Hematopoietic multipotent progenitor cell treated with erythropoietin and hydrocortisone succinate and interleukin-3 and kit ligand, for 17 days (in vitro differentiated cells): ENCODE measurements around the gene TMUB1.
A peak's percentile ranks its signal among the peaks of the same experiment; 100 is the strongest.

Experiments used
- DNase-seq: peaks from one replicate; pipeline ENCODE4 v3.0.0-alpha.2; 2015; ENCODE audit warnings: low spot score

Gene TMUB1

GRCh38 chr7:151066273-151066974, 16.9 kb downstream of the TMUB1 start:
- DNase-seq: no peak

GRCh38 chr7:151065516-151065915, 17.8 kb downstream of the TMUB1 start:
- no peak for DNase-seq

GRCh38 chr7:151064993-151065392, 18.3 kb downstream of the TMUB1 start:
- DNase-seq: no peak

- DNase-seq: no peak
Measured at GRCh38 chr7:151064454-151064853, 18.8 kb downstream of the TMUB1 start.

- no peak for DNase-seq
Measured at GRCh38 chr7:151063212-151063561, 20.1 kb downstream of the TMUB1 start.

GRCh38 chr7:151062399-151063211, 20.7 kb downstream of the TMUB1 start:
- no peak for DNase-seq

GRCh38 chr7:151062111-151062398, 21.2 kb downstream of the TMUB1 start:
- no peak for DNase-seq

- DNase-seq: no peak
Measured at GRCh38 chr7:151061213-151062110, 21.8 kb downstream of the TMUB1 start.

GRCh38 chr7:151060416-151061212, 22.7 kb downstream of the TMUB1 start:
- DNase-seq: no peak

GRCh38 chr7:151060113-151060415, 23.2 kb downstream of the TMUB1 start:
- DNase-seq: no peak

- peak; percentile 41 for DNase-seq
Measured at GRCh38 chr7:151059367-151060112, 23.8 kb downstream of the TMUB1 start, which contains the start of gene SLC4A2. SLC4A2 (plus strand) TSS chr7:151059589; CDS start chr7:151061988, 2,399 bp downstream.

- peak; percentile 43 for DNase-seq
Measured at GRCh38 chr7:151058781-151059366, 24.4 kb downstream of the TMUB1 start.

- peak; percentile 98 for DNase-seq
Measured at GRCh38 chr7:151057989-151058780, 25.1 kb downstream of the TMUB1 start.

- no peak for DNase-seq
Measured at GRCh38 chr7:151057506-151057988, 25.7 kb downstream of the TMUB1 start, which contains the start of gene CDK5. CDK5 (minus strand) TSS chr7:151057897; CDS start chr7:151057848, 49 bp downstream.

GRCh38 chr7:151056666-151057505, 26.4 kb downstream of the TMUB1 start:
- DNase-seq: no peak

GRCh38 chr7:151056283-151056665, 27.0 kb downstream of the TMUB1 start:
- DNase-seq: no peak

- no peak for DNase-seq
Measured at GRCh38 chr7:151053751-151054150, 29.5 kb downstream of the TMUB1 start.

GRCh38 chr7:151053096-151053495, 30.2 kb downstream of the TMUB1 start:
- DNase-seq: no peak

- DNase-seq: no peak
Measured at GRCh38 chr7:151051108-151051507, 32.2 kb downstream of the TMUB1 start.
